ENCODE data around the gene PGLYRP4.

DNA sequence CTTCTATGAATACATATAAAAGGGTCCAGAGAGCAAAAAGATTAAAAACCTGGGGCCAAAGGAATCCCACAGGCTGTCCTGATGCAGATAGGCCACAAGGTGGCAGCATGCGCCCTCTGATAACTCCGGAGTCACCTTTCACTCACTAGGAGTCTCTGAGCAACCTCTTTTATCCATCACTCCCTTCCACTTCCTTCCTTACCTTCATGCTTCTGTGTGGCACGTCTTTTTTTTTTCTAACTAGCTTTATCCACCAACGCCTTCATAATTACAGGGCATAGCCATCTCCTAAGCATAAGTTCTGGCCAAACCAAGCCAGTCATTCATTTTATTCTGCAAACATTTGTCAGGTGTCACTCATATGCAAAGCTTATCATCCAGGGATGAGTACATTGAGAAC lies 3.9 kb upstream of the PGLYRP4 start:
- no peak for TF ChIP-seq POLR2AphosphoS5 (IDR thresholded peaks at IDR 0.05)
- TF ChIP-seq, protein P1, sequence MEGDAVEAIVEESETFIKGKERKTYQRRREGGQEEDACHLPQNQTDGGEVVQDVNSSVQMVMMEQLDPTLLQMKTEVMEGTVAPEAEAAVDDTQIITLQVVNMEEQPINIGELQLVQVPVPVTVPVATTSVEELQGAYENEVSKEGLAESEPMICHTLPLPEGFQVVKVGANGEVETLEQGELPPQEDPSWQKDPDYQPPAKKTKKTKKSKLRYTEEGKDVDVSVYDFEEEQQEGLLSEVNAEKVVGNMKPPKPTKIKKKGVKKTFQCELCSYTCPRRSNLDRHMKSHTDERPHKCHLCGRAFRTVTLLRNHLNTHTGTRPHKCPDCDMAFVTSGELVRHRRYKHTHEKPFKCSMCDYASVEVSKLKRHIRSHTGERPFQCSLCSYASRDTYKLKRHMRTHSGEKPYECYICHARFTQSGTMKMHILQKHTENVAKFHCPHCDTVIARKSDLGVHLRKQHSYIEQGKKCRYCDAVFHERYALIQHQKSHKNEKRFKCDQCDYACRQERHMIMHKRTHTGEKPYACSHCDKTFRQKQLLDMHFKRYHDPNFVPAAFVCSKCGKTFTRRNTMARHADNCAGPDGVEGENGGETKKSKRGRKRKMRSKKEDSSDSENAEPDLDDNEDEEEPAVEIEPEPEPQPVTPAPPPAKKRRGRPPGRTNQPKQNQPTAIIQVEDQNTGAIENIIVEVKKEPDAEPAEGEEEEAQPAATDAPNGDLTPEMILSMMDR (IDR thresholded peaks at IDR 0.05), result peak in 5 of 7 experiments; percentile 65 to 85 (median 82)
- no peak for TF ChIP-seq EP300 (IDR thresholded peaks at IDR 0.05)
